Measurements from ENCODE around the gene CFAP45. TPM values are rescaled to one million over a fixed set of nuclear protein-coding genes. Genes with fewer than 3 reads are reported as not detected.

The CFAP45 gene
- total and polyA plus RNA-seq, 2 experiments from 2014 or later, result 0.36 TPM; not detected in 1

DNA sequence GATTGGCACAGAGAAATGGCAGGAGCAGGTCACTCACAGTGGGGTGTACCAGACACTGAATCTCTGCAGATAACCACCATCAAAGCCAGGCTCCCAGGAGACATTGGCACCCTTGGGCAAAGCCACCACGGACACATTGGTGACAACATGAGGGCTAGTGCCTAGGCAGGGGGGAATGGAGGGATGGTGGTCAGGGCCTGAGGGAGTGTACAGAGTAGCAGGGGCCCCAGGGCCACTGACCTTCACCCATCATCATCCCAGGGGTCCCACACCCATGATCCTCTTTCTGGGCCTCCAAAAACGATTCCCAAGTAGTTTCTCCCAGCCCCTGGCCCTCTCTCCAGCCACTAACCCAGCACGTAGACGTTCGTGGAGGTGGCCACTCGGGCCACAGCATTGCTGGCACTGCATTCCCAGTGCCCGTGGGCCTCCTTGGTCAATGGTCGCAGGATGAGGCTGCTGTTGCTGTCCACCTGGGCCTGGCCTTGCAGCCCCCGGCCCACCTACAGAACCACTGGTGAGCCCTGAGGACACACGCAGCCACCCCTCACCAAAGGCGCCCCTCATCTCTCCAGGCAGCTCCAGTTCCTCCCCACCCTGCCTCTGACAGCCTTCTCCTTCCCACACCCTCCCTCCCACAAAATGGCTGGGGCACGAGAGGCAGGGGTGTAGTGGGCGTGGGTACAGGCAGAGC, 31.3 kb upstream of the CFAP45 start:
- Mint-ChIP-seq H3K36me3 (ENCODE audit: low read depth) (peaks cover 58% of the 10 kb centered on the region), H3K4me3 (no peak overlapping the region), H3K4me1 (peaks cover 11% of the 10 kb centered on the region), H3K27me3 (ENCODE audit: insufficient read depth, low read depth, poor library complexity) (peaks cover 9% of the 10 kb centered on the region), H3K27ac (no peak overlapping the region; the same call in 1 of the 2 replicates), H3K9me3 (no peaks in the 10 kb centered on the region; the same call in 1 of the 3 replicates)
- H3K4me2 ChIP-seq, result no peak overlapping the region
- no peaks in the 10 kb centered on the region for H3K27me3 ChIP-seq (ENCODE audit: insufficient read depth)
- no peaks in the 10 kb centered on the region for H3K4me1 ChIP-seq (ENCODE audit: insufficient read depth)
- H3K79me2 ChIP-seq (replicated peaks; ENCODE audit: insufficient read depth), result no peaks in the 10 kb centered on the region
- H2AFZ ChIP-seq, result no peak overlapping the region
- no peak overlapping the region for H3K4me3 ChIP-seq
- H3K36me3 ChIP-seq (ENCODE audit: insufficient read depth), result 0 out of 2 replicates have a peak, but pooled peaks cover 12% of the 10 kb centered on the region
- no peak for DNase-seq (ENCODE audit: low spot score)
- H3F3A ChIP-seq (replicated peaks; ENCODE audit: low read depth), result no peaks in the 10 kb centered on the region; the same call in 1 of the 2 replicates
- no peaks in the 10 kb centered on the region; the same call in 1 of the 2 replicates for H4K20me1 ChIP-seq (replicated peaks; ENCODE audit: insufficient read depth)
- H3K9me2 ChIP-seq (ENCODE audit: insufficient read depth), result no peaks in the 10 kb centered on the region
- H3K27ac ChIP-seq (ENCODE audit: low read depth), result no peak overlapping the region
- TF ChIP-seq POLR2AphosphoS5 (IDR thresholded peaks at IDR 0.05; ENCODE audit: low read depth), result no peak
- no peak for TF ChIP-seq STAT1 (IDR thresholded peaks at IDR 0.05; ENCODE audit: unreplicated experiment)
- no peak for TF ChIP-seq EZH2 (IDR thresholded peaks at IDR 0.05; ENCODE audit: low read depth, unreplicated experiment)
- TF ChIP-seq JUNB (IDR thresholded peaks at IDR 0.05; ENCODE audit: unreplicated experiment), result no peak
- TF ChIP-seq ZNF331 (CRISPR knock-in tag; IDR thresholded peaks at IDR 0.05; ENCODE audit: low read depth), result no peak
- TF ChIP-seq, protein P1, sequence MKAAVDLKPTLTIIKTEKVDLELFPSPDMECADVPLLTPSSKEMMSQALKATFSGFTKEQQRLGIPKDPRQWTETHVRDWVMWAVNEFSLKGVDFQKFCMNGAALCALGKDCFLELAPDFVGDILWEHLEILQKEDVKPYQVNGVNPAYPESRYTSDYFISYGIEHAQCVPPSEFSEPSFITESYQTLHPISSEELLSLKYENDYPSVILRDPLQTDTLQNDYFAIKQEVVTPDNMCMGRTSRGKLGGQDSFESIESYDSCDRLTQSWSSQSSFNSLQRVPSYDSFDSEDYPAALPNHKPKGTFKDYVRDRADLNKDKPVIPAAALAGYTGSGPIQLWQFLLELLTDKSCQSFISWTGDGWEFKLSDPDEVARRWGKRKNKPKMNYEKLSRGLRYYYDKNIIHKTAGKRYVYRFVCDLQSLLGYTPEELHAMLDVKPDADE (IDR thresholded peaks at IDR 0.05), result no peak
- TF ChIP-seq EZH2phosphoT487 (IDR thresholded peaks at IDR 0.05; ENCODE audit: unreplicated experiment), result no peak
- TF ChIP-seq NANOG (IDR thresholded peaks at IDR 0.05; ENCODE audit: borderline replicate concordance), result no peak
- TF ChIP-seq ZNF114 (CRISPR knock-in tag; IDR thresholded peaks at IDR 0.05), result no peak
- no peak for TF ChIP-seq CREB1 (CRISPR knock-in tag; IDR thresholded peaks at IDR 0.05; ENCODE audit: low read depth)
- TF ChIP-seq, protein P2, sequence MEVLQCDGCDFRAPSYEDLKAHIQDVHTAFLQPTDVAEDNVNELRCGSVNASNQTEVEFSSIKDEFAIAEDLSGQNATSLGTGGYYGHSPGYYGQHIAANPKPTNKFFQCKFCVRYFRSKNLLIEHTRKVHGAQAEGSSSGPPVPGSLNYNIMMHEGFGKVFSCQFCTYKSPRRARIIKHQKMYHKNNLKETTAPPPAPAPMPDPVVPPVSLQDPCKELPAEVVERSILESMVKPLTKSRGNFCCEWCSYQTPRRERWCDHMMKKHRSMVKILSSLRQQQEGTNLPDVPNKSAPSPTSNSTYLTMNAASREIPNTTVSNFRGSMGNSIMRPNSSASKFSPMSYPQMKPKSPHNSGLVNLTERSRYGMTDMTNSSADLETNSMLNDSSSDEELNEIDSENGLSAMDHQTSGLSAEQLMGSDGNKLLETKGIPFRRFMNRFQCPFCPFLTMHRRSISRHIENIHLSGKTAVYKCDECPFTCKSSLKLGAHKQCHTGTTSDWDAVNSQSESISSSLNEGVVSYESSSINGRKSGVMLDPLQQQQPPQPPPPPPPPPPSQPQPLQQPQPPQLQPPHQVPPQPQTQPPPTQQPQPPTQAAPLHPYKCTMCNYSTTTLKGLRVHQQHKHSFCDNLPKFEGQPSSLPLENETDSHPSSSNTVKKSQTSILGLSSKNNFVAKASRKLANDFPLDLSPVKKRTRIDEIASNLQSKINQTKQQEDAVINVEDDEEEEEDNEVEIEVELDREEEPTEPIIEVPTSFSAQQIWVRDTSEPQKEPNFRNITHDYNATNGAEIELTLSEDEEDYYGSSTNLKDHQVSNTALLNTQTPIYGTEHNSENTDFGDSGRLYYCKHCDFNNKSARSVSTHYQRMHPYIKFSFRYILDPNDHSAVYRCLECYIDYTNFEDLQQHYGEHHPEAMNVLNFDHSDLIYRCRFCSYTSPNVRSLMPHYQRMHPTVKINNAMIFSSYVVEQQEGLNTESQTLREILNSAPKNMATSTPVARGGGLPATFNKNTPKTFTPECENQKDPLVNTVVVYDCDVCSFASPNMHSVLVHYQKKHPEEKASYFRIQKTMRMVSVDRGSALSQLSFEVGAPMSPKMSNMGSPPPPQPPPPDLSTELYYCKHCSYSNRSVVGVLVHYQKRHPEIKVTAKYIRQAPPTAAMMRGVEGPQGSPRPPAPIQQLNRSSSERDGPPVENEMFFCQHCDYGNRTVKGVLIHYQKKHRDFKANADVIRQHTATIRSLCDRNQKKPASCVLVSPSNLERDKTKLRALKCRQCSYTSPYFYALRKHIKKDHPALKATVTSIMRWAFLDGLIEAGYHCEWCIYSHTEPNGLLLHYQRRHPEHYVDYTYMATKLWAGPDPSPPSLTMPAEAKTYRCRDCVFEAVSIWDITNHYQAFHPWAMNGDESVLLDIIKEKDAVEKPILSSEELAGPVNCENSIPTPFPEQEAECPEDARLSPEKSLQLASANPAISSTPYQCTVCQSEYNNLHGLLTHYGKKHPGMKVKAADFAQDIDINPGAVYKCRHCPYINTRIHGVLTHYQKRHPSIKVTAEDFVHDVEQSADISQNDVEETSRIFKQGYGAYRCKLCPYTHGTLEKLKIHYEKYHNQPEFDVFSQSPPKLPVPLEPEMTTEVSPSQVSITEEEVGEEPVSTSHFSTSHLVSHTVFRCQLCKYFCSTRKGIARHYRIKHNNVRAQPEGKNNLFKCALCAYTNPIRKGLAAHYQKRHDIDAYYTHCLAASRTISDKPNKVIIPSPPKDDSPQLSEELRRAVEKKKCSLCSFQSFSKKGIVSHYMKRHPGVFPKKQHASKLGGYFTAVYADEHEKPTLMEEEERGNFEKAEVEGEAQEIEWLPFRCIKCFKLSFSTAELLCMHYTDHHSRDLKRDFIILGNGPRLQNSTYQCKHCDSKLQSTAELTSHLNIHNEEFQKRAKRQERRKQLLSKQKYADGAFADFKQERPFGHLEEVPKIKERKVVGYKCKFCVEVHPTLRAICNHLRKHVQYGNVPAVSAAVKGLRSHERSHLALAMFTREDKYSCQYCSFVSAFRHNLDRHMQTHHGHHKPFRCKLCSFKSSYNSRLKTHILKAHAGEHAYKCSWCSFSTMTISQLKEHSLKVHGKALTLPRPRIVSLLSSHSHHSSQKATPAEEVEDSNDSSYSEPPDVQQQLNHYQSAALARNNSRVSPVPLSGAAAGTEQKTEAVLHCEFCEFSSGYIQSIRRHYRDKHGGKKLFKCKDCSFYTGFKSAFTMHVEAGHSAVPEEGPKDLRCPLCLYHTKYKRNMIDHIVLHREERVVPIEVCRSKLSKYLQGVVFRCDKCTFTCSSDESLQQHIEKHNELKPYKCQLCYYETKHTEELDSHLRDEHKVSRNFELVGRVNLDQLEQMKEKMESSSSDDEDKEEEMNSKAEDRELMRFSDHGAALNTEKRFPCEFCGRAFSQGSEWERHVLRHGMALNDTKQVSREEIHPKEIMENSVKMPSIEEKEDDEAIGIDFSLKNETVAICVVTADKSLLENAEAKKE (CRISPR knock-in tag; IDR thresholded peaks at IDR 0.05), result no peak
- TF ChIP-seq, protein P3, sequence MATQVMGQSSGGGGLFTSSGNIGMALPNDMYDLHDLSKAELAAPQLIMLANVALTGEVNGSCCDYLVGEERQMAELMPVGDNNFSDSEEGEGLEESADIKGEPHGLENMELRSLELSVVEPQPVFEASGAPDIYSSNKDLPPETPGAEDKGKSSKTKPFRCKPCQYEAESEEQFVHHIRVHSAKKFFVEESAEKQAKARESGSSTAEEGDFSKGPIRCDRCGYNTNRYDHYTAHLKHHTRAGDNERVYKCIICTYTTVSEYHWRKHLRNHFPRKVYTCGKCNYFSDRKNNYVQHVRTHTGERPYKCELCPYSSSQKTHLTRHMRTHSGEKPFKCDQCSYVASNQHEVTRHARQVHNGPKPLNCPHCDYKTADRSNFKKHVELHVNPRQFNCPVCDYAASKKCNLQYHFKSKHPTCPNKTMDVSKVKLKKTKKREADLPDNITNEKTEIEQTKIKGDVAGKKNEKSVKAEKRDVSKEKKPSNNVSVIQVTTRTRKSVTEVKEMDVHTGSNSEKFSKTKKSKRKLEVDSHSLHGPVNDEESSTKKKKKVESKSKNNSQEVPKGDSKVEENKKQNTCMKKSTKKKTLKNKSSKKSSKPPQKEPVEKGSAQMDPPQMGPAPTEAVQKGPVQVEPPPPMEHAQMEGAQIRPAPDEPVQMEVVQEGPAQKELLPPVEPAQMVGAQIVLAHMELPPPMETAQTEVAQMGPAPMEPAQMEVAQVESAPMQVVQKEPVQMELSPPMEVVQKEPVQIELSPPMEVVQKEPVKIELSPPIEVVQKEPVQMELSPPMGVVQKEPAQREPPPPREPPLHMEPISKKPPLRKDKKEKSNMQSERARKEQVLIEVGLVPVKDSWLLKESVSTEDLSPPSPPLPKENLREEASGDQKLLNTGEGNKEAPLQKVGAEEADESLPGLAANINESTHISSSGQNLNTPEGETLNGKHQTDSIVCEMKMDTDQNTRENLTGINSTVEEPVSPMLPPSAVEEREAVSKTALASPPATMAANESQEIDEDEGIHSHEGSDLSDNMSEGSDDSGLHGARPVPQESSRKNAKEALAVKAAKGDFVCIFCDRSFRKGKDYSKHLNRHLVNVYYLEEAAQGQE (IDR thresholded peaks at IDR 0.05; ENCODE audit: unreplicated experiment), result no peak
- TF ChIP-seq, protein P4, sequence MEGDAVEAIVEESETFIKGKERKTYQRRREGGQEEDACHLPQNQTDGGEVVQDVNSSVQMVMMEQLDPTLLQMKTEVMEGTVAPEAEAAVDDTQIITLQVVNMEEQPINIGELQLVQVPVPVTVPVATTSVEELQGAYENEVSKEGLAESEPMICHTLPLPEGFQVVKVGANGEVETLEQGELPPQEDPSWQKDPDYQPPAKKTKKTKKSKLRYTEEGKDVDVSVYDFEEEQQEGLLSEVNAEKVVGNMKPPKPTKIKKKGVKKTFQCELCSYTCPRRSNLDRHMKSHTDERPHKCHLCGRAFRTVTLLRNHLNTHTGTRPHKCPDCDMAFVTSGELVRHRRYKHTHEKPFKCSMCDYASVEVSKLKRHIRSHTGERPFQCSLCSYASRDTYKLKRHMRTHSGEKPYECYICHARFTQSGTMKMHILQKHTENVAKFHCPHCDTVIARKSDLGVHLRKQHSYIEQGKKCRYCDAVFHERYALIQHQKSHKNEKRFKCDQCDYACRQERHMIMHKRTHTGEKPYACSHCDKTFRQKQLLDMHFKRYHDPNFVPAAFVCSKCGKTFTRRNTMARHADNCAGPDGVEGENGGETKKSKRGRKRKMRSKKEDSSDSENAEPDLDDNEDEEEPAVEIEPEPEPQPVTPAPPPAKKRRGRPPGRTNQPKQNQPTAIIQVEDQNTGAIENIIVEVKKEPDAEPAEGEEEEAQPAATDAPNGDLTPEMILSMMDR (conservative IDR thresholded peaks at IDR 0.05; ENCODE audit: low read depth in 2 of 2), result no peak
- ATAC-seq, result no peak

All from GM23338 (cell line).